Epithelial cell of esophagus (primary cell): ENCODE data around the gene PIK3R5.

Experiments
- DNase-seq: peaks from one replicate; pipeline ENCODE4 v3.0.0; 2010; ENCODE audit warnings: low read depth
- H3K4me3 ChIP-seq: 2 replicates; pipeline ENCODE4 v1.5.1; 2011; ENCODE audit warnings: mild to moderate bottlenecking, low read length, control low read depth
- CTCF ChIP-seq: IDR thresholded peaks from 2 replicates; pipeline ENCODE4 v1.5.1; 2011; ENCODE audit warnings: low read depth, mild to moderate bottlenecking, low read length, control low read depth, inconsistent platforms; ENCODE audit not compliant: insufficient read depth; ENCODE audit errors: missing control alignments

Gene PIK3R5

GRCh38 chr17:8881606-8882005, 83.9 kb downstream of the PIK3R5 start:
- TF ChIP-seq CTCF: no peak
- no peak overlapping the region for H3K4me3 ChIP-seq
- DNase-seq: no peak

GRCh38 chr17:8880466-8880865, 85.0 kb downstream of the PIK3R5 start:
- DNase-seq: no peak
- no peak for TF ChIP-seq CTCF
- no peak overlapping the region for H3K4me3 ChIP-seq

GRCh38 chr17:8879410-8879809, 86.1 kb downstream of the PIK3R5 start:
- no peak overlapping the region for H3K4me3 ChIP-seq
- no peak for DNase-seq
- TF ChIP-seq CTCF: no peak

- DNase-seq: no peak
- H3K4me3 ChIP-seq: no peak overlapping the region
- TF ChIP-seq CTCF: no peak
These were observed 87.5 kb downstream of the PIK3R5 start for GRCh38 chr17:8877984-8878383.

- H3K4me3 ChIP-seq: no peak overlapping the region
- no peak for DNase-seq
- TF ChIP-seq CTCF: no peak
These were observed 89.5 kb downstream of the PIK3R5 start for GRCh38 chr17:8875957-8876356.

GRCh38 chr17:8875436-8875835, 90.1 kb downstream of the PIK3R5 start:
- H3K4me3 ChIP-seq: no peak overlapping the region
- DNase-seq: no peak
- TF ChIP-seq CTCF: no peak

GRCh38 chr17:8873801-8874715, 91.4 kb downstream of the PIK3R5 start:
- H3K4me3 ChIP-seq: no peak overlapping the region
- DNase-seq: no peak
- TF ChIP-seq CTCF: no peak
